ENCODE data around the gene KRT79.
A peak's percentile ranks its signal among the peaks of the same experiment; 100 is the strongest.
"Not testable (repeated sequence)": the region's sequence is repeated elsewhere in the genome, so short reads cannot be mapped to it uniquely, and the experiment has no call there.

Gene KRT79

DNA sequence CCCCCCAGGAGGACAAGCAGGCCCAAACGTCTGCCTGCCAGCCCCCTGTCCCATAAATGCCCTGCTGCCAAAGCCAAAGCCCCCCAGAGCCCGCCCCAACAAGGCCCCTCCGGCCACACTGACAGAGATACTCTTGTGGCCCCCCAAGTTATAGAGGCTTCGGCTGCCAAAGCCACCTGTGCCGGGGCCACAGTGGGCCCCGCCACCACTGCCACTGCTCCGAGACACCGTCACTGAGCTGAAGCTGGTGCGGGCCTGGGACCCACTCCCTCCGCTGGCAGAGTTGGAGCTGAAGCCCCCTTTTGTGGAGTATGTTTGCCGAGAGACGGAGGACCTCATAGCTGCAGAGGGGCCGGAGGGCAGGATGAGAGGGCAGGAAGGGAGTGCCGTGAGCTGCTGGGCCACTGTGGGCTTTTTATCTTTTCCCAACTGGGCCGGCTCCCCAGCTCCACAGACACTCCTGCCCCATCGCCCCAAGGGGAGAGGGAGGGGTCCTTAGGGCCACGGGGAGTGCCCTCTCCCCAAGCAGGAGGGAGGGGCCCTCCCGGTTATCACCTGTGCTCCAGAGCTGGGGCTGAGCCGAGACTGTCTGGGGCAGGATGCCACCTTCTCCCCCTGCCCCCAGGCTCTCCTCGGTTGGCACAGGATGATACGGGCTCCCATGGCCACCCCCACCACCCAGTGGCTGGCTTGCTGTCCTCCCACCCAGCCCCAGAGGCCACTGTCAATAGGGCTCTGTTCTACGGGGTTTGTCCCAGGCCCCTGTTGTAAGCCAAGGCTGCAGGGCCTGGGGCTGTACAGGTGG lies at the start of gene KRT79:
Gene KRT79, minus strand, starts transcription at position 390 of the 805 bp plus-strand sequence. Its CDS starts 51 bp downstream, at position 339.
- no peak for DNase-seq (ENCODE audit: low read depth)

DNA sequence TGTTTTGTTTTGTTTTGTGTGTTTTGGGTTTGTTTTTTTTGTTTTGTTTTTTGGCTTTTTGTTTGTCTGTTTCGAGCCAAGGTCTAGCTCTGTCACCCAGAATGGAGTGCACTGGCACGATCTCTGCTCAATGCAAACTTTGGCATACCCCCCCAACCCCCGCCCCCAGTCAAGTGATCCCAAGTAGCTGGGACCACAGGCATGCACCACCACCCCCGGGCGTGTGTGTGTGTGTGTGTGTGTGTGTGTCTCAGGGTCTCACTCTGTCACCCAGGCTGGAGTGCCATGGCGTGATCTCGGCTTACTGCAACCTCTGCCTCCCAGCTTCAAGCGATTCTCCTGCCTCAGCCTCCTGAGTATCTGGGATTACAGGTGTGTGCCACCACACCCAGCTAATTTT lies 46.4 kb upstream of the KRT79 start:
- DNase-seq (ENCODE audit: low read depth) = not testable (repeated sequence)

DNA sequence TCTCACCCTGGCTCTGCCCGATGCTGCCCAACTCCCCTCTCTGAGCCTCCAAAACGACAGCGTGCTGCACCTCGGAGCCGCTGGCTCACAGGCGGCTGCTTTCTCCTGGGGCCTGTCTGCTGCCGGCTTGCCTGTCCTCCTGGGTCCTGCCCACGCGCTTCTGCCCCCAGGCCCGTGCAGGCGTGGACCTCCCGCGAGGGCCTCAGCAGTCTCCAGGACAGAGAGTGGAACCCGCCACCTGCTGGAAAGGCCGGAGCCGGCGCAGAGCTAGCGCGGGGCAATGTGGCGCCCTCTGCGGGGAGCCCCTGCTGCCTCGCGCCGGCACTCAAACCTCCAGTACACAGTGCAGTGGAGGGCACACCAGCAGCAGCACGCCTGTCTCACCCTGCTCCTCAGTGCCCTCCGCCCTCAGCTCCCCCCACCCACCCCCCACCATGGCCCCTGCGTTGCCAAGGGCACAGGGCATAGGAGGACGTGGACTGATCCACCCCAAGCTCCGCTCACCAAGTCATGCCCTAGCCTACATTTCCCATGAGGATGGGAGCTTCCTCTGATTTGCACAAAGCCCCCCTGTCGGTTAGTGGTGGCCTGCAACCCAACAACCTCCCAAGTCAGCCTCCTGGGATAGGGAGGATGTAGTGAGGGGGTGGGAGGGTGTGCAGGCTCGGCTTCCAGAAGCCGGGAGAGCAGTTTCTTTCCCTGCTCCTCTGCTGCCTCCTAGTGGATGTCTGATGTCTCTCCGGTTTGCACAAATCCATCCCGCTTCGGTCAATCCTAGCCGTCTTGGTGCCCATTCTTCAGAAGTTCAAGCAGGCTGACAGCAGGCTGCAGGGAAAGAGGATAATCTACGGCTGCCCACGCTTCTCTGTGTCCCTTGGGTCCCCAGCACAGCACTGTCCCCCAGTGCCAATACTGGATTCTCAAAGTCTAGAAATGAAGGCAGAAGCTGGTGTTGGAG lies 45.6 kb upstream of the KRT79 start:
- DNase-seq (ENCODE audit: low read depth) = peak; percentile 73

DNA sequence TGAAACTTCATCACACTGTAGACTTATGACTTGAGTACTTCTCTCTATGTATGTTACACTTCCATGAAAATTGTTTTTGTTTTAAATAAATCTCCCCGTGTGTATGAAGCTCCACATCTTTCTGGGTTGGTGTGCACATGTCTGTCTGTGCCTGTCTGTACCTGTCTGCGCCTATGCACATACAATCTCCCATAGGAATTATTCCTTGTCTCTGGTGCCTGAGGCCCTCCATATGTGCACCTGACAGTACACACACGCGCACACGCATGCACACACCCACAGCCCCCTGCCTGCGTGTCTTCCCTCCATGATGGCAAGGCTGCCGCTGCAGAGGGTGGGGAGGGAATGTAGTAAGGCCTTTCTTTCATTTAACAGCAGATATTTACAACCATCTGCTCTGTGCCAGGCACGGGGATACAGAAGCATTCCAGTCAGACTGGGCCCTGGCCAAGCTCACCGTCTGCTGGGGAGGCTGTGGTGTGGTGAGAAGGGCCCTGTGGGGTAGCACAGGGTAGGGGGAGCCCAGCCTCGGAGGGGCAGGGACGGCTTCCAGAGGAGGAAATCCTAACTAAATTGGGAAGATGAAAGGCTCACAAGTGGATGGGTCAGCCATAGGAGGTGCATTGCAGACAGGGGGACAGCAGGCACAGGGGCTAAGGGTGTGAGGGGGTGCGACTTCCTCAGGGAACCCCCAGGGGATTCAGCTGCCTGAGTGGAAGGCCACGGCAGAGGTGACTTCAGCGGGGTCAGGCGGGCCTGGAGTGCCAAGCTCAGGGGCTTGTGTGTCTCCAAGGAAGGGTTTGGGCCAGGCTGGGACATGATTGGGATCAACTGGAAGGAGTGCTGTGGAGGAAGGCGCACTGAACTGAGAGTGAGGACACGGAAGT lies 44.6 kb upstream of the KRT79 start:
- DNase-seq (ENCODE audit: low read depth) = no peak

DNA sequence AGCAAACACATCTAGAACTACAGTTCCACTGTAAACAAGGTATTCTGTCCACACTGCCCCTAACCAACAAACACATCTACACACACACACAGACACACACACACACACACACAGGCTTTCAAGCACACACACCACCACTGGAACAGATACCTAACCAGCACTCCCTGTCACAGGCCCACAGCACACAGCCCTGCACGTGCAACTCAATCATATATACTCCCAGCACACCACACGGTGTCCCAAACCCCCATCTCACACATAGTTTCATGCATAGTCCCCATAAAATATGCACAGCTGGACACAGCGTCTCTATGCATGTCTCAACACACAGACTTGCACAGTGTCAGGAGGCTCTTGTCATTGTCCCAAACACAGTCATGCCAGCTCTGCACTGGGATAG lies 43.1 kb upstream of the KRT79 start:
- DNase-seq (ENCODE audit: low read depth) = no peak

DNA sequence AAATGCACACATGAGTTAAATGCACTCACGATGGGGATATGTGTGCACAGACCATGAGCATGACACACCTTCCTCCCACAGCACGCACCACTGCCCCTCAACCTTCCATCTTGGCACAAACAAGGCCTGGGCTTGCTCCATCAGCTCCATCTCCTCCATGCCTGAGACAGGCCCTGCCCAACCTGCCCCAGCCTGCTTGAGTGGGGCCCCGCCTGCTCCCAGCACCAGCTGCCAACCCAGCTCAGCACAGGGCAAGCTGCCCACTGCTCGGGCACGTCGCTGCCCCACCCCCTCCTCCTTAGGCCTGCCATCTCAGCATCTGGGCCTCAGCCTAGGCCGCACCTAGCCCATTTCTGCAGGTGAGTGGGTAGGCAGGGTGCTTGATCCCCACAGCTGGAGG lies 42.3 kb upstream of the KRT79 start:
- DNase-seq (ENCODE audit: low read depth) = no peak

DNA sequence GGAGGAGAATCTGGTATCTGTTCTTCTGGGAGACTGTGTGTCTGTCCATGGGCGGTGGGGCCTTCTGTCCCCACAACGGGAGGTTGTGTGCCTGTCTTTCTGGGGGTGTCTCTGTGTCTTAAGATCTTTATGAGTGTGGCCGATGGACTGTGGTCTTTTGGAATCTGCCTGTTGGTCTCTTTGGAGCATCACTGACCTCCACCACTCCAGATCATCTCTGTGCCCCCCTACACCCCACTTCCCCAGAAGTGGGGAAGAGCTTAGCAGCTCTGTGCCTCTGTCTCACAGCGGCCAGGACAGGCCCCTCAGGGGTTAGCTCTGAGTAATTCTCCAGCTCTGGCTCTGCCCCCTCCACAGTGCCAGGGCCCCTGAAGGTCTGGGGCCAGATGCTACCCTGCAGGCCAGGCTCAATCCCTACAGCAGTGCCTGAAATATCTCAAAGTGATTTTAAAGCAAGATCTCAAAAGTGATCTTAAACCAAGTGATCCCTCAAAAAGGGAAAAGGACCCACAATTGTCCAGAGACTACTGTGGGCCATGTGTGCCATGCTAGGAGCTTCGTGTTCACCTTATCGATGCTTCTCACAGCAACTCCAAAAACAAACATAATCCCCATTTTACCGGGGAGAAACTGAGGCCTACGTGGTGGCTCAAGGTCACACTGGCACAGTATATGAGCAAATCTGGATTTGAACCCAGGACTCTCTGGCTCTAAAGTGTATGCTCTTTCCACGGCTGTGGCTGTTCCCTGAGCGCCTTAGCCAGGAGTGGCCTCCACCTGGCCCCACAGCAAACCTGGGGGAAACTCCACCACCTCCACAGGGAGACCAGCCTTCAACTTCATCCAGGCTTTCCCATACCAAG lies 40.7 kb upstream of the KRT79 start:
- DNase-seq (ENCODE audit: low read depth) = no peak

DNA sequence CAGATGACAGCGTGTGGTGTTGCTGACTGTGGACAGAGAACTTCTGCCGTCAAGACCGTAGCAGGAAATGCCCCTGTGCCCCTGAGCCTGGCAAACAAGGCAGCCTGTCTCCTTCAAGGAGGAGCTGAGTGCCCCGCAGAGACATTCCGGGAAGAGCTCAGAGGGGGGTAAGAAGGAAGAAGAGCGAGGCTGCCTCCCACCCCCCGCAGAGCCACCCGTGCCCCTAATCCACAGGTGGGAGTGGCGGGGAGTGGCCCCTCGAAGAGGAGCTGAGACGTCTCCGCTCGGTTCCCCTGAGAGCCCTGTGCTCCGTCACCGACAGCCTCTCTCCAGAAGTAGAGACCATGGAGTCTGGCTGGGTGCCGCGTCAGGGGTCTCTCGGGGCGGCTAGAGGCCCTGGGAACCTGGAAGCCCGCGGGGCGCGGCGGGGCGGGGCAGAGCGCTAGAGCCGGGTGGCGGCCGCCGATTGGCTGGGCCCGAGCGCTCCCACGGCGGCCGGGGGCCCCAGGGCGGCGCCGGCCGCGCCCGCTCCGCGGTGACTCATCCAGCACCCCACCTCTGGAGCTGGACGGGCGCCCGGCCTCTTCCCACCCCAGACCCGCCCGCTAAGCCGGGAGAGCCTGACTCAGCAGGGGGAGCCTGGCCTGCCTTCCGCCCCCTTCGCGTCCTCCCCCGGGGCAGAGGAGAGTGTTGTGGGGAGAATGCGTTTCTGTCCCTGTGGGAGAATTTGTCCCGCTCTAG lies 39.9 kb upstream of the KRT79 start:
- peak; percentile 80 for DNase-seq (ENCODE audit: low read depth)

DNA sequence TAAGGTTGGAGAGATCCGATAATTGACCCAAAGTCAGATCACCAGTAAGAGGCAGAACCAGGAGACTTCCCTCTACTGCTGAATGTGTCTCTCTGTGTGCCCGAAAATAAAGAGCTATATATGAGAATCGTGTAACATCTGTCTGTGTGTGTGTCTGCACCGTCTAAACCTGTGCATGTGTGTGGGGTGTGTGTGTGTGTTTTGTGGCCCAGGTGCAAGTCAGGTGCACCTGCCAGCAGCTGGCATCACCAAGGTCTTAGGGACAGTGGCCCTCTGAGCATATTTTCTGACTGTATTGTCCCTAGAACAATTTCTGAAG lies 39.4 kb upstream of the KRT79 start:
- DNase-seq (ENCODE audit: low read depth) = no peak

DNA sequence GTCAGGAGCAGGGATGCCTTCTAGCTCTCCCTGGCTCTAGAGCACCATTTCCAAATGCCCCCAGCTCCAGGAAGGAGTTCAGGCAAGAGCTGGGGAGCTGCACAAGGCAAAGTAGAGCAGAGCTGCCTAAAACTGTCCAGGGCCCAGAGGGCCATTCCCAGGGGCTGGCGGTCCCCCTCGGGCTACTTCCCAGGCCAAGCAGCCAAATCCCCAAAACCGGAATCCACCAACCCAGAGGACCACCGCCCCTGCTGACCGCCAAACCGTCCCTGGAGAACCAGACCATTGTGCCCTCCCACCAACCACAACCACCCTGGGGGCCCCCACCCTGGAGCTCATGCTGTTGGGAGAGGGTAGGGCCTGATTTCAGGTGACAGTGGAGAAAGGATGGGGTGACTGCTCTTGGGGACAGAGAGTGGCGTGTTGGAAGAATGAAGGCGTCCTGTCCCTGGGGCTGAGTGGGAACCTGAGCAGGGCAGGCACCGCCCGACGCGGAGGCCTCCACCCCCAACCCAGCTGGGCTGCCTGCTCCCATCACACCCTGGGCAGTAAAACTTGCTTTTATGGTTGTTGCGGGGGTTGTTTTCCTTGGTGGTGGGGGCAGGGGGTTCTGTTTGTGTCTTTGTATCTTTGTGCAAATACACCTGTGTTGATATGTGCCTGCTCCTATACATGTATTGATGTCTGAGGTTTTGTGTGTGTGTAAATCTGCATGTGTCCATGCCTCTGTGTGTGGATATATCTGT lies 38.7 kb upstream of the KRT79 start:
- DNase-seq (ENCODE audit: low read depth) = no peak

DNA sequence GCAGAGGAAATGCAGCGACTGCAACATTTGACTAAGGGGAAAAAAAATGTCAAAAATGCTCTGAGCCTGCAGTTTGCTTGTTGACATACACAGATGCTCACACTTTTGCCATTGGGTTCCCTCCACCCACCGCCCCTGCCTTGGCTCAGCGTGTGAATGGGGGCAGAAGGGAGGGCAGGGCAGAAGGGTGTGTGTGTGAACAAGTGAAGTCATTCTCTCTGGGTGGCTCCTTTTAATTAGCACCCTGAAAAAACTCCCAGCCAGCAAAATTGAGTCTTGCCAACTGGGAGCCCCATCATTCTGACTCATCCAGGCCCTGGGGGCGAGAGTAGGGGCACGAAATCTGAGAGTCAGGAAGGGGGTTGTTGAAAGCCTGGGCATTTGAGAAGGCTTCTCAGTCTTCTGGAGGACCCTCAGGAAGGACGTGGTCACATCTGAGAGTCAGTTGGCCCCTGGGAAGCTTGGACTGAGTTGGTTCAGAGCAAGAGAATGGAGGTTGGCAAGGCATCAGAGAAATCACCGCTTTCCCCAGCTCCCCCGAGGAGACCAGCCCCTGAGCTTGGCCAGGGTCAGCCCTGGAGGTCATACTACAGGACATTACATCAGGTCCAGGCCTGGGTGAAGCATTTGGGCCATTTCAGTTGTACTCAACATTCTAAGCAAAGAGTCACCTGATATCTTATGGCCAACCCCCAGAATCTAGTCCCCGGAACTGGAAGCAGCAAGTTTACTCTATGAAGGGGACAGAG lies 37.4 kb upstream of the KRT79 start:
- DNase-seq (ENCODE audit: low read depth) = peak; percentile 75

DNA sequence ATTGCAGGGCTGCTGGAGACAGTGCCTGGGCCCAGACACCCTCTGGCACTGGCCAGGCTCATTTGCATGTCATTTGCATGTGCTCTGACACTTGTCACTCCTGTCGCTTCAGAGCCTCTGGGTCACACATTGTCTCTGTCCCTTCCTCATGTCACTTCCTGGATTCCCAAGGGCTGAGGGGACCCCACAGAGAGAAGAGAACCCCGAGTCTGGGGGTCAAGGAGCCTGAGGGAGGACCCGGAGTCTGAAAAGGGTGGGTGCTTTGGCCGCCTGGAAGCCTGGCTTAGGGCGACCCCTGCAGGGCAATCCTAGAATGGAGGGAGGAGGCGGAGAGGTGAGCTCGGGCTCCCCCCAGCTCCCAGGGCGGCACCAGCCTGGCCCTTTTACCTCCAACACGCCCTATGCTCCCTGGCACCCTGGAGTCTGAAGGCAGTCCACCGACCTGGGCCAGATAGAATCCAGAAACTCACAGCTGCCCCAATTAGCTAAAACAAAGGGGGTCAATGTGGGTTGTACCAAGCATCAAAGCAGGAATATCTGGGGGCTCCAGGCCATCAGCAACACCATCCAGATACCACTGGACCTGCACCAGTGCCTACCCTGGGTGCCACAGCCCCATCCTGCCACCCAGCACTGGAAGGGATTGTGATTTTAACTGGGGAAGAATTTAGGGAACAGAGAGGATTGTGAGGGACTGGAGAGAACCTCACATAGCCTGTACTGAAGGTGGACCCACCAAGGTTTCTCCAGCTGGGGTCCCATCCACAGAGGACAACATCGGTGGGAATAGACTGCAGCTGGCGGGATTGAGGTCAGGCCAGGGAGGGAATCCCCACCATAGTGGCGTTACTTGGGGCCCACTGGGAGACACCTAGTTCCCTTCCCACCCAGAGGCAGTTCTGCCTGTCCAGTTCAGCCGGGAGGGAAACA lies 36.5 kb upstream of the KRT79 start:
- DNase-seq (ENCODE audit: low read depth) = no peak

DNA sequence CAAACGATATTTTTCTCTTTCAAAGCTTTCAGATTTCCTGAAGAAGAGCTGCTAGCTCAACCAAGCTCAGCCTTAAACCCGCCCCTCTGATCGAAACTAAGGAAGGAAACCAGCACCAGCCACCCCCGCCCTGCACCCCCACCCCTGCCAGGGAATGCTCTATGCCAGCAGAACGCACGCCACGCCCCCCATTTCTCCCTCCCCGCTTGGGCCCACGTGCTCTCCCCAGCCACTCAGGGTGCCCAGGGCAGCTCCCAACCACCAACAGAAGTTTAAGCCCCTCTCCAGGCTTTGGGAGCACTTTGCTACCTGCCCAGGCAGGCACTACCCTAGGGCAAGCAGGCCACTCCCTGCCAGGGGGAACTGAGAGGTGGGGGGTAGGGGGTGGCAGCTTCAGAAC lies 33.5 kb upstream of the KRT79 start:
- no peak for DNase-seq (ENCODE audit: low read depth)

DNA sequence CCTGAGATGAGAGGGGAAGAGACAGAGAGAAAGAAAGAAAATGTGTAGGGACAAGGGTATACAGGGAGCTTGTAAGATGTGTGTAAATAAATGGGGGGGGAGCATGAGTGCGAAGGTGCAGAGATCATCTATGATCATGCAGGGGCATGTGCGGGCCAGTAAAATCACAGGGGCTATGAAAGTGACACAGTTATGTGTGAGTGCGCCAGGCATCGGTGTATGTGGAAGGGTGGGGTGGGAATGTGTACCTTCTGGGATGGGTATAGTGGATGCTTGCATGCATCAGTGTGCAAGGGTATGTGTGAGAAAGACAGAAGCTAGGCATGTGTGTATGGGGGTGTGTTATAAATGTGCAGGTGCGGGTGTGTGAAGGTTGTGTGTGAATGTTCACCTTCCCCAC lies 33.0 kb upstream of the KRT79 start:
- no peak for DNase-seq (ENCODE audit: low read depth)

DNA sequence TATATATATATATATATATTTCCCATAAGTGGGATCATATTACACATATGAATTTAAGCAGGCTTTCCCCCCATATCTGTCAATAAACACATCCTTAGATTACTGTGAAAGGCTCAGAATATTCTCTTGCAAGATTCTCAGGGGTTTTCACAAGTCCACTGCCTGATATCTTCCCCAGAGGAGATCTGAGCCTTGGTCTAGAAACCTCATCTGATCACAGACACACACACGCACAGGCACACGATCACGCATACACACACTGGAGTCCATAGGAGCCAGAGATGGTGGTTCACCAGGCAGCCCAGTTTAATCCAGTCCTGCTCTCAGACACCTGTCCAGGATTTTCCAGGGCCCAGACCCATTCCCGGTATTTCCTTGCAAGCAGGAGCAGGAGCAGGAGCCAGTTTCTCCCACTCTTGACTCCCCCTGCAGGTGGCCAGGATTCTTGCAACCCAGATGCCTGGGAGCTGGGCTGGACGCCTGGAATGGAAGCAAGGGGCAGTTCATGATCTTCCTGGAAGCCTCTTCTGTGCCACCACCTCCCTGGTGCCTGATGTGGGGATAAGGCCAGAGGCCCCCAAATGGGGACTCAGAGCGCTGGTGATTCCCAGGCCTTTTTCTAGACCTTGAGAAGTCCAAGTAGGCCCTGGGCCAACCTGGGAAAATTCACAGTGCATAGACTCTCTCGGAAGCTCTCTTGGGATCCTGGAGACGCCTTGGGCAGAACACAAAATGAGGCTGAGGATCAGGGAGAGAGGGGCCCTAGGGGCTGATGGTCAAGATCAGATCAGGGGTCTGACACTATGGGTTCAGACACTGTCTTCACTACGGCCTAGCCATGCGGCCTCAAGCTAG lies 31.2 kb upstream of the KRT79 start:
- DNase-seq (ENCODE audit: low read depth) = peak; percentile 32

DNA sequence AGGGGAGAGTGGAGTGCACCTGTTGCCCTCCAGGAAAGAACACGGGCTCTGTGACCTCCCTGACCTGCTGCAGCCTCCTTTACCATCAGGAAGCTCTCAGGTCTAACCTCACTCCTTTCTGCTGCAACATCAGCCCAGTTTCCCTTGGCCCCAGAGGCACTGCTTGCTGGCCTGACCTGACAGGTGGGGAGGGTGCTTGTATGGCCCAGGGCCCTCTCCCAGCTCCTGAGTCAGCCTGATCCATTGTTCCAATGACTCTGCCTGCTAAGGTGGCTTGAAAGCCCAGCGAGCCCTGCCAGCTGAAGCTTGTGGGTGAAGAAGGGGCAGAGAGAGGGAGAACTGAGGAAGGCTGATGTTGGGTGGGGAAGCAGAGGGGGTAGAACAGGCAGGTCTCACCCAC lies 27.9 kb upstream of the KRT79 start:
- no peak for DNase-seq (ENCODE audit: low read depth)

DNA sequence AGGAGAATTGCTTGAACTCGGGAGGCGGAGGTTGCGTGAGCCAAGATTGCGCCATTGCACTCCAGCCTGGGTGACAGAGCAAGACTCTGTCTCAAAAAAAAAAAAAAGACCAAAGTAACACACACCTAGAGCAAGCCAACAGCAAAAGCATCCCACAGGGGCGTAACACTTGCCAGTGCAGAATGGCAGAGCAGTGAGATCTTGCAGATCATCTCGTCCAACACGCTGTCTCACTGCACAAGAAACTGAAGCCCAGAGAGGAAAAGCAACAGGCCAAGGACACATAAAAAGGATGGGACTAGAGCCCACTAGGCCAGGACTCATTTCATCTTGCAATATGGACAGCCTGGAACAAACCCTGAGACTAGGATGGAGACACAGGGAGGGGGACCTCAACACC lies 27.4 kb upstream of the KRT79 start:
- no peak for DNase-seq (ENCODE audit: low read depth)

Data from fibroblast of gingiva (primary cell).